HG03432 (cell line): ENCODE measurements around the gene JAZF1.
A peak's percentile ranks its signal among the peaks of the same experiment; 100 is the strongest.

ENCODE experiments used
- ATAC-seq: cut with Tn5 transposase; IDR thresholded peaks from one replicate; pipeline ENCODE4 v1.9.1; 2021; ENCODE audit warnings: mild to moderate bottlenecking, moderate library complexity; ENCODE audit not compliant: unreplicated experiment

JAZF1 gene

DNA sequence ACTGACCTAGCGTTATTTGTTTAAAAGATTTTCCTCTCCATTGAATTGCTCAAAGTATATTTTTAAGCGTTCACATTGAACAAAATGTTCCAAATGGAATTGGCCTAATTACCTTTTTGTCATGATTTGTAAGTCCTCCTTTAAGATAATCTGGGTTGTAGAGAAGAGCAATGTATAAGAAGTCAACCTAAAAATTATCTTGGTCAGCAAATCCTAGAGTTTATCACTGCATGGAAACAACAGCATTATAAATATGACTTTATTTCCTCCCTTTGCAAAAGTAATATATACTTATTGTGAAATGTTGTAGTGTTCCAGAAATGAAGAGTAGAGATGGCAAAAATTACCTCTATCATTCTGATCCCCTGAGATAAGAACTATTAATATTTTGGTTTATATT is 381.4 kb downstream of the JAZF1 start:
- ATAC-seq, result no peak

DNA sequence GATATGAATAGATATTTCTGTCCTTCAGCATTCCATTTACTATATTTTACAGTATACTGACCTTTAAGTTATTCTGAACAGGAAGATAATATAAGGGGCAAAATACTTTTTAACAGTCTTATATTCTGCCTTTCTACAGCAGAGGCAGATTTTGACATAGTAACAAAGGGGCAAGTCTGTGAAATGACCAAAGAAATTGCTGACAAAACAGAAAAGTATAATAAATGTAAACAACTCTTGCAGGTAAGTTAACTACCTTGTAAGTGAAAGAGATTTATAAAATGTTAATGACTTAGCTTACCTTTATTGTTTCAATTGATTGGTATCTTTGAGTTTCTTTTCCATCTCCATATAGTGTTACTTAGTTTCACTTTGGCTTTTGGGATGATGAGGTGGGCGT is 384.6 kb downstream of the JAZF1 start:
- no peak for ATAC-seq

DNA sequence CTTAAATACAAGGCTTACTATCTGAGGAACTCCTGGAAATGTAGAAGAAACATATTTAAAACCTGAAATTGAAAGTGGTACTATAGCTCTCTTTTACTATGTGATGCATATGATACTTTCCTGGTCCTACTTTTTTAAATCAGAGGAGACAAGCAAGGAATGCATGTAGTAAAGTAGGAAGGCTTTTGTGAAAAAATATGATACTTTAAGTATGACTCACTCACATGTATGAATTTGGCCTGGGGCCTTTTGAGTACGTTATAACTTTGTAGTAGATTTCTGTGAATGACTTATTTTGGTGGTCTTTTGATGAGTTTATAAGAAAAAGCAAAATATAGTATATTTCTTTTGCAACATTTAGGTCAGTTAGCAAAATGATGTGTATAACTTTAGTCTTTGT is 386.8 kb downstream of the JAZF1 start:
- no peak for ATAC-seq

DNA sequence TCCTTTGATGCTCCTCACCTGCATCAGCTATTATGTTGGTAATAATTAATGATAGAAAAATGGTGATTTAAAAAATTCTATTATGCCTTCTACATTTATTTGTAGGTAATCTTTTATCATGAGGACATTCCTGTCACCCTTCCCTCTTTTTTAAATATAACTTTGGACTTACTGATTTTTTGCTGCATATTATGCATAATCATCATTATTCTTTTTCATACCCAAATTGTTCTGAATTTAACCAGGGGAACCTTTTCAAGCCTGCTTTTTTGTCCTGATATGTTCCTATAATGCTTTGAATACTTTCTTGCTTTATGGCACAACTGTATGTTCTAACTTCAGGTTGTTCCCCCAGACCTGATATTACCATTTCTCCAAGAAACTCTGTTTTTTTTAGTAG is 392.2 kb downstream of the JAZF1 start:
- ATAC-seq, result no peak

DNA sequence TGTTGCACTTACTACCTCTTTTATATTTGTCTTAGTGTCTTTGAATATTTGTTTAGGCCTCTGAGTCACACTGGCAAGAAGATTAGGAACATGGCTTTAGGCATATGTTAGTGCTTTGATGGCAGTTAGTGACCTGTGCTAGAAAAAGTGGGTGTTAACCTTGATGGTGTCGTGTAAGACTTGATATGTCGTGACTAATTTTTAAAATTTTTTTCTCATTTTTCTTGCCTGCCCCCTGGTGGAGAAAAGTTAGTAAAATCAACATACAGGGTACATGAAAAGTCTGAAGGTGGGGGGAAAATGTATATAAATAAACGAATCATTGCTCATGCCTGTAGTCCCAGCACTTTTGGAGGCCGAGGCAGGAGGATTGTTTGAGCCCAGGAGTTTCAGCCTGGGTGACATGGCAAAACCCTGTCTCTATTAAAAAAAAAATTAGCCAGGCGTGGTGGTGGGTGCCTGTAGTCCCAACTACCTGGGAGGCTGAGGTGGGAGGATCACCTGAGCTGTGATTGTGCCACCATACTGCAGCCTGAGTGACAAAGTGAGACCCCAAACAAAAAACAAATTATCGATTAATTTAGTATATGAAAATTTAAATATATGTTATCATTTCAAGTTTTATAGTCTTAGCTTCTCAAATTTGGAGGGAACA is 396.1 kb downstream of the JAZF1 start:
- peak; percentile 43 for ATAC-seq

DNA sequence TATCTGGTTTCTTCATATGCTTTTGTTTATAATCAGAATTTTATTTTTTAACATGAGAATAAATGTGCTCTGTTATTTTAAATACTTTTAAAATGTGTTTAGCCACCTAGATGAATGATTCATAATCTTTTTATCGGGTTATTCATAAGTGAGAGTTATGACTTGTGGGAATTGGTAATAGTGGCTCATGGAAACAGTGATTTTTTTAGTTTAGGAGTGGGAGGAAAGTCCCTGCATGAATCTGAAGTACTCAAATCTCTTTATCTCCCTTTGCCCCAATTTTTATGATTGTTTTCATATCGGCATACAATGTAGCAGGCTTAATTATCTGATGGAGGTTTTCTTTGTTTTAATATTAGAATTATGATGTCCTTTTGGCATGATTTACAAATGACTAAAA is 397.7 kb downstream of the JAZF1 start:
- no peak for ATAC-seq

DNA sequence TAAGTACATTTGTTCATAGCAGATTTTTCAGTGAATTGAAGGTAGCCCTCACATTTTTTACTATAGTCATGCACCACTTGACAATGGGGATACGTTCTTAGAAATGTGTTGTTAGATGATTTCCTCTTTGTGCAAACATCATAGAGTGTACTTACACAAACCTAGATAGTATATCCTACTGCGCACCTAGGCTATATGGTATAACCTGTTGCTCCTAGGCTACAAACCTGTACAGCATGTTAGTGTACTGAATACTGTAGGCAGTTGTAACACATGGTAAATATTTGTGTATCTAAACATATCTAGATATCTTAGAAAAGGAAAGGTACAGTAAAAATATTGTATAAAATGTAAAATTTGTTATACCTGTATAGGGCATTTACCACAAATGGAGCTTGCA is 399.4 kb downstream of the JAZF1 start:
- ATAC-seq, result no peak
